HG03469 (cell line): ENCODE data around the gene C10orf105.

Experiments
- ATAC-seq: cut with Tn5 transposase; IDR thresholded peaks from one replicate; pipeline ENCODE4 v1.9.1; 2021; ENCODE audit warnings: mild to moderate bottlenecking, moderate library complexity, moderate number of reproducible peaks; ENCODE audit not compliant: unreplicated experiment

Gene C10orf105

DNA sequence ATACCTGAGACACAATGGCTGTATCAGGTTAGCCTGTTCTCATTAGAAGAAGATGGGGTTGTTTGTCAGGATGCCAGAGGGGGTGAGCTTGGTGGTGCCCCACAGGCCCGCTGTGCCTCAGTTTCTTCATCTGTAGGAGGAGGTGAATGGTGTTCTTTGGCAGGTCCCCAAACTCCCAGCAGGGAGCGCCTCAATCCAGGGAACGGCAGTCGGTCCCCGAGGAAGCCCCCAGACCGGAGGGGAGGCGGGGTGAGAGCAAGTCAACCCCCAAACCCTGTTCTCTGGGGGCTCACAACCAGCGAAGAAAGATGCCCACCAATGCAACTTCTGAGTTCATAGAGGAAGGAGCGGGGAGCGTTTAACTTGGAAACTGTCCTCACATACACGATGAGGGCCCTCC, 16.0 kb downstream of the C10orf105 start:
- no peak for ATAC-seq

DNA sequence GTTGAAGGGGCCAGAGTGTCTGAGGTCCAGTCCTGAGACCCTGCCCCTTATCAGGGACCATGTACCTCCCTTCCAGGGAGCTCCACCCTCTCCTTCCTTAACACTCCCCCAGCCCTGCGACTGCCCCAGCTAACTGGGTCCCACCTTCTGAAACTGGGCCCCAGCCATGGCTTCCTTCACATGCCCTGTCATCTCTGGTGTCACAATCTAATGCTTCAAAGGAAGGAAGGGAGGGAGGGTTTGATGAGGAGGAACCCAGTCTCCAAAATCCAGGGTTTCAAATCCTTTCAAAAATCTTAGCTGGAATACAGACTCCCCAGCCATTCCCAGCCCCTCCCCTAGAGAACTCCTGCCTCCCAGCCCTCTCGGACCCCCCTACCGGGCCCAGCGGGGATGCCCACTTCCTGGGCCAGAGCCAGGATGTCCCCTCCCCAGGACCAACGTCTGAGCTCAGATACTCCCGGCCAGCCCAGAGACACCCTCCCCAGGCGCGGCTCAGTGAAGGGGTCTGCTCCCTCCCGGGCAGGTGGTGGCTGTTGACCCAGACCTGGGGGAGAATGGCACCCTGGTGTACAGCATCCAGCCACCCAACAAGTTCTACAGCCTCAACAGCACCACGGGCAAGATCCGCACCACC, 18.0 kb downstream of the C10orf105 start:
- no peak for ATAC-seq

- no peak for ATAC-seq
Observed at GRCh38 chr10:71700731-71701368, 18.7 kb downstream of the C10orf105 start.

GRCh38 chr10:71698737-71699136, 20.8 kb downstream of the C10orf105 start:
- ATAC-seq, result no peak

DNA sequence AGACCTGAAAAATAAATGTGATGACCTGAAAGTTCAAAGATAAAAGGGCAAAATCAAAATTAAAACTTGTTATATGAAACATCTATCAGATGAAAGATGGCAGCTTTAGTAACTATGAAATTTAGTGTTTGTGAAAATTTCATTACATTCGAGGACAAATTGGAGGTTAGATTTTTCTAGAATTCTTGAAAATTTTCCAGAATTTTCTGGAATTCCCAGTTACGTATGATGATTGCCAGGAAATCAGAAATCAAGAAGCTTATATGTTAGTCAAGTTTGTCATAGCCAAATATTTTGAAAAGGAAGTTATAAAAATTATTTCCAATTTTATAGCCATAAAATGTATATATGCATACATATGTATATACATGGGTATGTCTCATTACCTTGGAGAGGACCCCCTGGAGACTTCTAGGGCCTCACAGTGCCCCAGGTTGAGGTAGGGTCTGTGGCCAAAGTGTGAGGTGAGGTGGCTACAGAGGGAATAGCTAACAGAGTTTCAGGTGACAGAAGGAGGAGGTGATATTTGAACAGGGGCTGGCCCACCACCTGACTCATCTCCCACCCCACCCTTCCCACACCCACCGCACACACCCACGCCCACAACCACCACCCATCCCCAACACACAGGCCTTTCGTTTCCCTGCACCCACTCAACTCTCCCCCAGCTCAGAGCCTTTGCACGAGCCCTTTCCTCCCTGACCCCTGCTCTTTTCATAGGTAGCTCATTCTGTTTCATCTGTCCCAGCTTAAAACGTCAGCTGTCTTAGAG, 21.5 kb downstream of the C10orf105 start:
- no peak for ATAC-seq

- no peak for ATAC-seq
Observed at GRCh38 chr10:71696628-71697326, 22.8 kb downstream of the C10orf105 start.

DNA sequence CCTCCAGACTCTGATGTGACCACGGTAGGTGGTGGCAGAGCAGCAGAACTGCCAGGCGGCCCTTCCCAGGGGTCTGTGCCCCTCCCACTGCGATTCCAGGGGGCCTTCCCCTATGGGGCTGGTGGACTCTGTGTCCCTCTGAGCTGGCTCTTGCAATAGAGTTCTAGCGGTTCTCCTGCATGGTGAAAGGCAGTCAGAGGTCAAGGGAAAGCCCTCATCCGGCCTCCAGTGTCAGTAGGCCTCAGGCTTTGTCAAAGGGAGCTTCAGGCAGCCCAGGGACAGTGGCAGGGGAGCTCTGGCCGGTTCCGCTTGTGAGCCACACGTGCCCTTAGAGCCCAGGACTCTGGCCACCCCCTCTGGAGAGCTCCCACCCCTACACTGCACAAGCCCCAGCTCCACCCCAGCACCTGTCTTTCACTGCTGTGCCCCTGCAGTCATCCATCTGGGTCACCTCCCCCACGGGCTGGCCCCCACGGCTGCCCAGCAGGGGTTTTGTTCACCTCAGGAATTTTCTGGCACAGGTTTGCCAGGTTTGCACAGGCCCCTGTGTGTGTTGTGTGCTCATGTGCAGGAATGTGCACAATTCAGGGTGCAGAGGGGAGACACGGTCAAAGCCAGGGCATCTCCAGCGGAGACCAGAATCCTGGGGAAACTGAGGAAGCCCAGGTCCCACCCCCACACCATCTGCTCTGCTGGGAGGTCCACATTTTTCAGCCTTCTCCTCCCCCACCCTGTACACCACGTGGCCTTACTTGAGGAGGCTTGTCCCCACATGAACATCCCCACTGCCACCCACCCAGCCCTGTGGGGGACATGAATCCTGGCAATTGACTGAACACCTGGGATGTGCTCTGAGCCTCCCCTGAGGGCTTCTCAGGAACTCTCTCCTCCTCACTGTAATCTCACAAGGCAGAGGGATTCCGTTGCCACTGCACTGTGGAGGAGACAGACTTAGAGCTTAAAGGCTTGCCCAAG, 23.8 kb downstream of the C10orf105 start:
- no peak for ATAC-seq

GRCh38 chr10:71694567-71694968, 25.0 kb downstream of the C10orf105 start:
- peak; percentile 80 for ATAC-seq

DNA sequence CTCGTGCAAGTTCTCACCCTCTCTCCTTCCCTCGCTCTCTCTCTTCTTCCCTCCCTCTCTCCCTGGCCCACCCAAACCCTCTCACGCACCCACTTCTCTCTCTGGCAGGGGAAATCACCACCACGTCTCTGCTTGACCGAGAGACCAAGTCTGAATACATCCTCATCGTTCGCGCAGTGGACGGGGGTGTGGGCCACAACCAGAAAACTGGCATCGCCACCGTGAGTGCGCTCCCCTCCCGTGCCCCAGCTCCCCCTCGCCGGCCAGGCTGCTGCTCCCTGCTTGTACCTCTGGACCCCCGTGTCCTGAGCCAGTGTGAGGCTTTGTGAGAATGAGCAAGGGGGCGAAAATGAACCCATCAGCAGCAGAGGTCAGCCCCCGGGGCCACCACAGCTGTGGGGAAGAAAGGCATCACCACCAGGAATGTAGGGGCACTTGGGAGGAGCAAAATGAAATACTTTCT, 25.5 kb downstream of the C10orf105 start:
- no peak for ATAC-seq

DNA sequence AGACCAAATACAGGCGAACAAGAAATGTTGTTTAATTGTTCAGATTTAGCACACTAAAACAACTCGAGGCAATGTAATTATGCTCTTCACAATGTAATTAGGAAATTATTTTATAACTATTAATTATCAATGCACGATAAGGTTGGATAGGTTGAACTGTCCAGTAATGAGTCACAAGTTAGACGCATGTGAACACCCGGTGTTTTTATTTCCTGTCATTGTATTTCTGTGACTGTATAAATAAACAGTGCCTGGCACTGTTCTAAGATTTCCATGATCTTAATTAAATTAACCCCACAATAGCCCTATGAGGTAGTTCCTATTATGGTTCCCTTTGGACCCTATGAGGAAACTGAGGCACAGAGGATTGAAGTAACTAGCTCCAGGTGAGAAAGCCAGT, 26.2 kb downstream of the C10orf105 start:
- no peak for ATAC-seq

- no peak for ATAC-seq
Observed at GRCh38 chr10:71692598-71693306, 26.8 kb downstream of the C10orf105 start.

- no peak for ATAC-seq
Observed at GRCh38 chr10:71691405-71691804, 28.2 kb downstream of the C10orf105 start.

DNA sequence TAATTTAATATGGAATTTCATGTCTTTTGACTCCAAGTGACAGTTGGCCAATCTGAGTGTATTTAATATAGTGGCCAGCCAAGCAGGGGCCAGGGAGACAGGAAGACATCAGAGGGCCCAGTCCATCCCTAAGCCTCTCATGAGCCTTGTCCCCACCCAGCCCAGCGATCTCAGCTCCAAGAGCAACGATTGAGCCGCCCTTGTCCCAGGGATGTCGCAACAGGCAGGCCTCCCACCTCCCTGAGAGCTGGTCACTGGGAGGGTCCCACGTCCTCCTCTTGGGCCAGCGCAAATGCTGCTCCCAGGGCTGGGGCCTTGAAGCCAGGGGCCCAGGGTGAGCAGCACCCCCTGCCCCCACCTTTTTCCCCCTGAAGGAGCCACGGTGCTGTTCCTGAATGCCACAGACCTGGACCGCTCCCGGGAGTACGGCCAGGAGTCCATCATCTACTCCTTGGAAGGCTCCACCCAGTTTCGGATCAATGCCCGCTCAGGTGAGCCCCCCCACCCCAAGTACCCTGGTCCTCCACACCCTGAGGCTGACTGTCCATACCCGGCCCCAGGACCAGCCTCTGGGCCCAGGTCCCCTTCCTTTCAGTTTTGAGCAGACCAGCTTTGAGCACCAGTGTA, 29.4 kb downstream of the C10orf105 start:
- no peak for ATAC-seq

DNA sequence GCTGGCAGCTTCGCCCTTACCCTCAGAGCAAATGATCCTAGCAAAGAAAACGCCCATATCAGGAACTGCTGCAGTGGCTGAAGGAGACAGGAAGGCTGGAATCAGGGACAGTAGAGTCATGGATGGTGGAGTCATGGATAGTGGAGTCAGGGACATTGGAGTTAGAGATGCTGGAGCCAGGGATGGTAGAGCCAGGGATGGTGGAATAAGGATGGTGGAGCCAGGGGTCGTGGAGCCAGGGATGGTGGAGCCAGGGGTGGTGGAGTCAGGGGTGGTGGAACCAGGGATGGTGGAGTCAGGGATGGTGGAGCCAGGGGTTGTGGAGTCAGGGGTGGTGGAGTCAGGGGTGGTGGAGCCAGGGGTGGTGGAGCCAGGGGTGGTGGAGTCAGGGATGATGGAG, 31.3 kb downstream of the C10orf105 start:
- no peak for ATAC-seq

DNA sequence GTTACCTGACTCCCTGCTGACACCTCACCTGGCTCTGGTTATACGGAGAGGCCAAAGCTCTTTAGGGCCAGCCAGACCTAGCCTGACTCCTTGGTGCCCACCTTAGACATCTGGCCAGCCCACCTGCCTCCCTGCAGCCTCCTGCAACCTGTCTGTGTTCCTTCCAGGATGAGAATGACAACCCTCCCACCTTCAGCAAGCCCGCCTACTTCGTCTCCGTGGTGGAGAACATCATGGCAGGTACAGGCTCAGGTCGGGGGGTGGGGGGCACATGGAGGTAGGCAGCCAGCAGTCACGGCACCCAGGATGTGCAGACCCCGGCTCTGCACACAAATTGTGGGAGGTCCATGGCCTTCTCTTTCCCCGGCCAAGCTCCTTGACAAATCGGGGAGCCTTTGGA, 32.1 kb downstream of the C10orf105 start:
- no peak for ATAC-seq

- no peak for ATAC-seq
Observed at GRCh38 chr10:71687077-71687476, 32.5 kb downstream of the C10orf105 start.

GRCh38 chr10:71685554-71686232, 33.9 kb downstream of the C10orf105 start:
- no peak for ATAC-seq

DNA sequence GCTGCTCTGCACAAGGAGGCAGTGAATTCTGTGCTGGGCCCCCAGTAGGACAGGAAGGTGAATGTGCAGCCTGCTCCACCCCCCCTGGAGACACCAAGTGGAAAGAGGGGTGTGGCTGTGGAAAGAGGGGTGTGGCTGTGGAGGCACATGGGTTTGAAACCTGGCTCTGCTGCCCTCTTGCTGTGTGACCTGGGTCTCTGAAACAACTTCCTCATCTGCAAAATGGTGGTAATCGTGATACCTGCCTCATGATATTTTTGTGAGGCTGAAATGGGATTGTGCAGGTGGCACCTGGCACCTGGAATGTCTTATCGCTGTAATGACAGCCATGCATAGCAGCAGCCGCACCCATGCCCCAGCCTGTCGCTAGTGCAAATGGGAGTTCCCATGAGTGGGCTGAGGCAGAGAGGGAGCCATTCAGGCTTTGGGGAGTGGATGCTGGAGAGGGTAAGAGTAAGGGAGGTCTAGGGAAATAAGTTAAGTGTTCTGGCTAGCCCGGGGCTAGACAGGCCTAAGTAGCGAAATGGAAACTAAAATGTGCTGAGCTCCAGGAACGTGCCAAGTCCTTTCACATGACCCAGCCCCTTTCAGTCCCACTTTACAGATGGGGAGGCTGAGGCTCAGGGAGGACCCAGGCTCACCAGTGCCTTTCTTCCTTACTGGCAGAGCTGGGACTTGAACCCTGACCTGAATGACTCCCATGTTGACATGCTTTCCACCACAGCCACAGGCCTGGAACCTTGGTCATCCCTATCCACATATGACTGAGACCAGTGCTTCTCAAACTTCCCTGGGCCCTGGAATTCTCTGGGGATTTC, 35.0 kb downstream of the C10orf105 start:
- no peak for ATAC-seq
